Hepatocyte (in vitro differentiated cells): ENCODE results near the gene ABCA12.

Experiments used
- EZH2 ChIP-seq: fragments of 200-600 bp; sonication (generic); IDR thresholded peaks from 2 replicates; pipeline ENCODE4 v1.6.1; 2016; ENCODE audit warnings: antibody characterized with exemption, mild to moderate bottlenecking, borderline replicate concordance
- TF ChIP-seq, protein P1 (sequence below): fragments of 200-600 bp; sonication (generic); IDR thresholded peaks from 2 replicates; pipeline ENCODE4 v1.5.1; 2016; ENCODE audit warnings: antibody characterized with exemption, mild to moderate bottlenecking; ENCODE audit not compliant: poor library complexity

- TF ChIP-seq, protein P1, sequence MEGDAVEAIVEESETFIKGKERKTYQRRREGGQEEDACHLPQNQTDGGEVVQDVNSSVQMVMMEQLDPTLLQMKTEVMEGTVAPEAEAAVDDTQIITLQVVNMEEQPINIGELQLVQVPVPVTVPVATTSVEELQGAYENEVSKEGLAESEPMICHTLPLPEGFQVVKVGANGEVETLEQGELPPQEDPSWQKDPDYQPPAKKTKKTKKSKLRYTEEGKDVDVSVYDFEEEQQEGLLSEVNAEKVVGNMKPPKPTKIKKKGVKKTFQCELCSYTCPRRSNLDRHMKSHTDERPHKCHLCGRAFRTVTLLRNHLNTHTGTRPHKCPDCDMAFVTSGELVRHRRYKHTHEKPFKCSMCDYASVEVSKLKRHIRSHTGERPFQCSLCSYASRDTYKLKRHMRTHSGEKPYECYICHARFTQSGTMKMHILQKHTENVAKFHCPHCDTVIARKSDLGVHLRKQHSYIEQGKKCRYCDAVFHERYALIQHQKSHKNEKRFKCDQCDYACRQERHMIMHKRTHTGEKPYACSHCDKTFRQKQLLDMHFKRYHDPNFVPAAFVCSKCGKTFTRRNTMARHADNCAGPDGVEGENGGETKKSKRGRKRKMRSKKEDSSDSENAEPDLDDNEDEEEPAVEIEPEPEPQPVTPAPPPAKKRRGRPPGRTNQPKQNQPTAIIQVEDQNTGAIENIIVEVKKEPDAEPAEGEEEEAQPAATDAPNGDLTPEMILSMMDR: no peak
- no peak for TF ChIP-seq EZH2
Observed at GRCh38 chr2:214995926-214996670, 142.3 kb downstream of the ABCA12 start.
